ENCODE results near the gene CCDC136.

The CCDC136 gene

DNA sequence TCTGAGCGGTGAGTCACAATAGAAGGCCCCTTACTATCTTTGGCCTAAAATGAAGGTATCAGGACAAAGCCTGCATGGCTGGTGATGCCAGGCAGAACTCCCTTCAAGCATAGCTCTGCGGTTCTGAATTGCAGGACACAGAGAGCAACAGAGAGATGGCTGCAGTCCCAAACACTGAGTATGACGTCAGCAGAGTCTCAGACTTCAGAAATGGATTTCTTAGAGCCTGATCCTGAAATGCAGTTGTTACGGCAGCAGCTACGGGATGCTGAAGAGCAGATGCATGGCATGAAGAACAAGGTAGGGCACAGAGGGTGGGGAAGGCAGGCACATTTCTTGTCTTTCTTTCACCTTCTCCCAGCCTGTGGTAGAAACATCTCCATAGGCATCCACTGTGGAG, 13.5 kb downstream of the CCDC136 start:
- DNase-seq (ENCODE audit: low read depth): no peak

DNA sequence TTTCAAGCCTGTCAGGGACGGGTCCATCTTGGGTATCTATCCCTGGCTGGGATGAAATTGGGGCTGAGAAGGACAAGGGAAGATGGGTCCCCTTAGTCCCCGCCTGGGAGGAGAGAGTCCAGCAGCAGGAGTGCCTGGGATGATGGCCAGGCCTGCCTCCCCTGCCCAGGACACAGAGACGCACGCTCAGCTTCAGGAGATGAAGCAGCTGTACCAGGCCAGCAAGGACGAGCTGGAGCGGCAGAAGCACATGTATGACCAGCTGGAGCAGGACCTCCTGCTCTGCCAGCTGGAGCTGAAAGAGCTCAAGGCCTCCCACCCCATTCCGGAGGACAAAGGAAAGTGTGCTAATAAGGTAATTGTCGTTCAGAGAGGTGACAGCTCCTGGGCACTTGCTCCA, 15.4 kb downstream of the CCDC136 start:
- no peak for DNase-seq (ENCODE audit: low read depth)

DNA sequence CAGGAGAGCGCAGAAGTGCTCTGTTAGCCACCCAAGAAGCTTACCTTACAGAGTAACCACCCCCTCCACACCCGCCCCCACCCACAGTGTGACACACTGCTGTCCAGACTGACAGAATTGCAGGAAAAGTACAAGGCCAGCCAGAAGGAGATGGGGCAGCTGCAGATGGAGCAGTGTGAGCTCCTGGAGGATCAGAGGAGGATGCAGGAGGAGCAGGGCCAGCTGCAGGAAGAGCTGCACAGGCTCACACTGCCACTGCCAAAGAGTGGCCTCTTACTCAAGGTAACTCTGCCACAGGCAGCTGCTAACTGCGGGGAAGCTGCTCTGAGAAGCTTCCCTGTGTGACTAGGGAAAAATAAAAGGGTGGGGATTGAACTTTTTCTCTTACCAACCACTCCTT, 17.6 kb downstream of the CCDC136 start:
- no peak for DNase-seq (ENCODE audit: low read depth)

DNA sequence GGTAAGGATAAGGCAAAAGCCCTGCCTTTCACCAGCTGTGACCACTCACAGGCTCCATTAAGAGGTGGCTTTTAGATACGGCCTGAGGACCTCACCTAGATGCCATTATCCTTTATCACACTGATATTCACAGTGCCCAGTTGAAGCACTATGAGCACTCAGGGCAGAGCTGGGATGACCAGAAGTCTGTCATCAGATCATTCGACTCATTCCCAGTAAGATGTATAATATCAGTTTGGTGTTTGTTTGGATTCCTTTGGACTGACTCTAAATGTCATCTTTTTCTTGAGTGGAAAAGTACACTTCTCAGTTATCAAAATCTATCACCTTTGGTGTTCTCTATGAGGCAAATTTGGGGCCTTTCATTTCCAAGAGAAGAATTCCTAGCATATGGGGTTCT, 18.7 kb downstream of the CCDC136 start:
- no peak for DNase-seq (ENCODE audit: low read depth)

DNA sequence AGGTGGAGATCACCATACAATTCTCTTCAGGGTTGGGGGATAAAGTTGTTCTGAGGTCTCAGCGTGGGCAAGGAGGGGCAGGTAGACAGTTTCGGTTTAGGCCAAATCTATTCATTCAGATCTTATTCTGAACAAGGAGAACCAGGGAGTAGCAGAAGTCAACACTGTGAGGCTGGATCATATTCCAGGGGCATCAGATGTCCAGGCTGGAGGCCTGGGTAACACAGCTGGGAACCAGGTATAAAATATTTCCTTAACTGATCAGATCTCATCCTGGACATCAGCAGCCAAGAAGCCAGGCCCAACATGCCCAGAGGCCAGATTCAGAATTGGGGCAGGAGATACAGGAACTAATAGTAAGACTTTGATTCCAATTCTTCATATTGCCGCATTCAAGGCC, 19.2 kb downstream of the CCDC136 start:
- no peak for DNase-seq (ENCODE audit: low read depth)

DNA sequence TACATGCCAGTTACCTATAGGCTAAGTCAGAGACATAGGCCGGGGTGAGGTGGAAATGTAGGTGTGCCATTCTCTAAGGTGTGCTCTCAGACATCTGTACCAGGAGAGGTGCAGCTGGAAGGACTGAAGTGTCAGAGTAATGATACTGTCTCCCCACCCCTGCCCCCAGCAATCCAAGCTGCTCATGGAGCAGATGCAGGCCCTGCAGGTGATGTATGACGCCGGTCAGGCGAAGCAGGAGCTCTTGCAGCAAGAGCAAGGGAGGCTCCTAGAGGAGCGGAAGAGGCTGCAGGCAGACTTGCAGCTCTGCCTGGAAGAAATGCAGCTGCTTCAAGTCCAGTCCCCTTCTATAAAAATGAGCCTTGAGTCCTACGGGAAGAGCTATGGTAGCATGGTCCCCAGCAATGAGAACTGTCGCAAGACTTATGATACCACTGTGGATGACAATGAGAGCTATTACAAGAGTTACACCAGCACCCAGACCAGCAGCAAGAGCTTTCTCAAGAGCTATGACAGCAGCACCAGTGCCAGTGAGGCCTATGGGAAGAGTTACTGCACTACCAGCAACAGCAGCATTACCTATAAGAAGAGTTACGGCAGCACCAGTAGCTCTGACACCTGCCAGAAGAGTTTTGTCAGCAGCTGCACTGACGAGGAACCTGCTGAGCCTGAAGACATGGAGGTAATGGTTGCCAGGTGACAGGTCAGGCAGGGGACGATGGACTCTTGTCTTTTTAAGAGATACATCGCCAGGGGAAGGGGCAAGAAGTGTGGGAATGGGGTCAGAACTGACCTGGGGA, 20.1 kb downstream of the CCDC136 start:
- no peak for DNase-seq (ENCODE audit: low read depth)

DNA sequence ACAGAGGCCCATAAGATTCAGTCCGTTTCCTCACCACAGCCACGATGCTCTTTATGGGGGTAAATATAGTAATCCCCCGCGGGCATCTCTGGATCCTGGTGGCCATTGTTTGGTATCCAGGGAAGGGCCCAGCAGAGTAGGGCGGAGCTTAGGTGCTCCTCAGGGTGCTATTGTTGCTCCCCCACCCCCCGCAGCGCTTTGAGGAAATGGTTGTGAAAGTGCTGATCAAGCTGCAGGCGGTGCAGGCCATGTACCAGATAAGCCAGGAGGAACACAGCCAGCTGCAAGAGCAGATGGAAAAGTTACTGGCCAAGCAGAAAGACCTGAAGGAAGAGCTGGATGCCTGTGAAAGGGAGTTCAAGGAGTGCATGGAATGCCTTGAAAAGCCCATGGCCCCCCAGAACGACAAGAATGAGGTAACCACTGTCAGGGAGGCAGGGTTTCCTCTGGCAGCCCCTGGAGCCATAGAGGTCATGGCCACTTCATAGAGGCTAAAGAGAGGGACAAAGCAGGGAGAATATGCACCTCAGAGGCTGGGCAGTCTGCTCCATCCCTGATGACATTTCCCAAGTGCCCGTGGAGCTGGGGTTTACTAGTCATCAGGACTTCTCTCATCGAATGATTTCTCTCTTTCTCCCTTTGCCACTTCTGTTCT, 20.9 kb downstream of the CCDC136 start:
- no peak for DNase-seq (ENCODE audit: low read depth)

DNA sequence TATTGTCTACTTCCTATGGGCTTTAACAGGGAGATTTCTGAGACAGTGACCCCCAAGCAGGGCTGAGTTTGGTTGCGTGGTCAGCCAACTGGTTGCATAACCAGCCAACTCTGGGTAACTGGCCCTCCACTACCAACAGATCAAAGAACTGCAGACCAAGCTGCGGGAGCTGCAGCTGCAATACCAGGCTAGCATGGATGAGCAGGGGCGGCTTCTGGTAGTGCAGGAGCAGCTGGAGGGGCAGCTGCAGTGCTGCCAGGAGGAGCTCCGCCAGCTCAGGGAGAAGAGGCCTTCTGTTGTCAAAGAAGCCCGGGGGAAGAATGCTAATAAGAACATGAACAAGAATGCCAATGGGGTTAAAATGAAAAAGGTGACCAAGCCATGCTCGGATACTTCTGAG, 22.7 kb downstream of the CCDC136 start:
- no peak for DNase-seq (ENCODE audit: low read depth)

DNA sequence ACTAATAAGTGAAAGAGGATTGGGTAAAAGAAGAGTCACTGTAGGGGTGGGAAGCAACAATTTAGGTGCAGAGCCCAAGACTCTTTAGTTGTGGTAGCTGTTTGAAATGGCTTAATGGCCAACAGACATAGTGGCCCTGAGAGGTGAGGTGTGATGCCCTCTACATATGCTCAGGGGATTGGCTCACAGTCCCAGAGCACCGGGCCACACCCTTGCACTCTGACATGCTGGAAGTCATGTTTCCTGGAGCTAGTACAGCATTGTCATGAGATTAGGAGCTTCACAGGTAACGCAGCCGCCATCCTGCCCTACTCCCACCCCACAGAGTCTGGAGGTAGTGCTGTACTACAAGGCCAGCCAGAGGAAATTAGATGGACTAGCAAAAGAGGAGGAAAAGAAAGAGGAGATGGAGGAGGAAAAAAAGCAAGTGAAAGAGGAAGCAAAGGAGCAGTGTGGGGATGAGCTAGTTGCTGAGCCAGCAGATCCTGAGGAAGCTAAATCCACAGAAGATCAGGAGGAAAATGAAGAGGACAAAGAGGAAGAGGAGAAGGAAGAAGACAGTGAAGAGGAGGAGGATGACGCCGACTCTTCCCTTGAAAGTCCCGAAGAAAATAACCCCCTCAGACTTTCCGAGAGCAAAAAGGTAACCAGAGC, 23.6 kb downstream of the CCDC136 start:
- DNase-seq (ENCODE audit: low read depth): no peak

DNA sequence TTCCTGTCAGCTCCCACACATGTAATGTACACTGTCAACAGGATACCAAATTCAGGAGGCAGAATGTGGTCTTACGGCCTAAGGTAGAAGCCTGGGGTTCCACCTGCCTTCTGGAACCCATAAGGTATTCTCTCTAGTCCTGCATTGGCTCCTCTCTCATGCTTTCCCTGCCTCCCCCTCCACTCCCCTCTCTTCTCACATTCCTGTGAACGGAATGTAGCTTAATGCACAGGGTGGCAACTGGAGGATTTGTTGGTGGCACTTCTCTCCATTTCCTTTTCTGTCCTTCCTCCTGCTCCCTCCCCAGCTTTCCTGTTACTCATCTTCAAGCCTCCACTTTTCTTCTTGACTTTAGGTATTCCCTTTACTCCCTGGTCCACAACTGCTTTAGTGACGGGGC, 26.9 kb downstream of the CCDC136 start:
- DNase-seq (ENCODE audit: low read depth): no peak

DNA sequence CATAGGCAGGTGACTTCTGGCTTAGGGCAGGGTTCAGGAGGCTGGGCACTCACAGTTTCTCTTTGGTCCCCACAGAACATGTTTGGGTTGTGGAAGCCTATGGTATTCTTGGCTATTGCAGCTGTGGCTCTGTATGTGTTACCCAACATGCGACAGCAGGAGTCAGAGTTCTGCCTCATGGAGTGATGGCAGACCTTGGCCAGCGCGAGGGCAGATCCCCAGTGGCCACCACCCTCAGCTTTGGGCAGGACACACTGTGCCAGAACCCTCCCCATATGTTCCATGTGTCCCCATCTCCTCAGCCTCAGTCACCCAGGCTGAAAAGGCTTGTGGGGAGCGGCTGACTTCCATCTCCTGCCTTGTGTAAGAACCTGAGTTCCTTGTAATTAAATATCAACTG, 30.0 kb downstream of the CCDC136 start:
- DNase-seq (ENCODE audit: low read depth): no peak

DNA sequence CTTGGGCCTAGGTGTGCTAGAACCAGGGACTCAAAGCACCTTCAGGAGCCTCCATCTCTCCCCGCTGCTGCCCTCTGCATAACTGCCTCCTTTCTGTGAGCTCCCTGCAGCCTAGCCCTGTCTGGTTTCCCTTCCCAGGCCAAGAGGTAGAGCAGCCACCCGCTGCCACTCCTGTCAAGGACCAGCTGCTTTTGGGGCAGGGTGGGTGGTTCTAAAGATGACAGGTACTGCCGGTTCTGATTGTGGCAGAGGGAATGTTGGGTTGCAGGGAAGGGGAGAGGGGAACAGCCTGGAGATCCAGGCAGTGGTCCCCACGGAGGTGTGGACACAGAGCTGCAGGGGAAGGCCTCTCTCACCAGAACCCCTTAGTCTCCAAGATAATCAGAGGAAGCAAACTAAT, 34.7 kb downstream of the CCDC136 start:
- no peak for DNase-seq (ENCODE audit: low read depth)

DNA sequence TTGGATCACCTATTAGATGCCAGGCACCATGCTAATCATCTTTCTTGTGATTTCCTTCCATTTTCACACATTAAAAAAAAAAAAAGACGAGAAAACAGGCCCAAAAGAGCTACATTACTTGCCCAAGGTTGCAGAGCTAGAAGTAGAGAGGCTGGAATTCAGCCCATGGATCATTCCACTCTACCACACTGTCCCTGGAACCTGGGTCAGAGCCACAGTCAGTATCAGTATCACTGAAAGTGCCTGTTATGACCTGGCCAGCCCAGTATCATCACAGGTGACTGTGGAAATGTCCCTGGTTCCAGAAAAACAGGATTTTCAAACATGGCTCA, 35.1 kb downstream of the CCDC136 start:
- DNase-seq (ENCODE audit: low read depth): no peak

DNA sequence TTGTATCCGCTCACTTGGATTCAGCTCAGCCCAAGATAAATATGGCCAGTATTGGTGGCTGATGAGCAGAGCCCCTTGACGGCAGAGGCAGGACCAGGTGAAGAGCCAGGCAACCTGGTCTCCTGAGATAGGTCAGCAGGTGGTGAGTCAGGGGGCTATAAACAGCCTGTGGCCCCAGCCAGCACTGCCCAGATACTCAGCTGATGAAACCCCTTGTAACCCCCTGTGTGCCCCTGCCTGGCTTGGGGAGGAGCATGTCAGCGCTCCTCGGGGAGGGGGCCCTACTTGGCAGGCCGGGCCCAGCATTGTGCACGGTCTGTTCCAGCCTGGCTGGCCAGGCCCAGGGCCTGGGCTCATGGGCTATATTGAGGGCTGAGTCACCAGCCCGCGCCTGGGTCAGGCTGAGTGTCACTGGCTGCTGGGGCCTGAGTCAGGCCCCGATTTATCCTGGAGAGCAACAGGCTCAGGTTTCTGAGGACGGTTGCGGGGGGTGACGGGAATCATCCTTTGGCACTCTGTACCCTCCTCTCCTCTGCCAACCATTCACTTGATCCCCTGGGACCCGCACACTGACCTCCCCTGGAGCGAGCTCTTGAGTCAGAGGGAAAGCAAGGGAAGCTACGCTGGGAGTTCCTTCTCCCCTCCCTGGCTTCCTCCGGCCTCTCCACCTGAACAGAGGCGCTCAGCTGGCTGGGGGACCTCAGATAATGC, 35.6 kb downstream of the CCDC136 start:
- no peak for DNase-seq (ENCODE audit: low read depth)

DNA sequence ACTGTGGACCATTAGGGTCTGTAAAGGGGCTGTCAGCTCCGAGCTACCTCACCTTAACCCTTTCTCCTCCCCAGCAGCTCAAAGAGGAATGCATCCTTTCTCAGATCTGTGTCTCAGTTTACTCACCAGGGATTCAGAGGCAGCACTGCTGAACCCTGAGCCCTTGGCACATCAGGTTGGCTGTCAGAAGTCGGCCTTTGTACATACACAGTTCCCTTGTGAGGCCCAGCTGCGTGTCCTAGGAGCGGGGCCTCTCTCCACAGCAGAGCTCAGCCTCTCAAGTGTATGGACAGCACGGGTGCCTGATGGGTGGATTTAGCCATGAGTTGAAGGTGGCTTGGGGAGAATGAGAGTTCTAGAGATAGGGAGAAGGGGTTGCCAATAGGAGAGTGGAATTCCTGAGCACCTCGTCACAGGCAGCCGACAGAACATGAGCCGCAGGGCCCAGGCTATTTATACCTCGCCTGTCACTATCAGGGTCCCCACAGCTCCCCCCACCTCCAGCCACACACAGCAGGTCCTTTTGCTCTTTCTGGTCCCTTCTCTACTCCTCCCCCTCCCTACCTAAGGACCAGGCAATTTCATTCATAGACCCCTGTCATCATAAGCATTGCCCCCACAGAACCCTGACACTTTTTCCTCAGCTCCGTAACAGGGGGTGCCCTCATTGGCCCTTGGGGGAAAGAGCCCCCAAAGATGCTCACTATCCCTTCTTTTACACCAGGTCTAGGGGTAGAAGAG, 36.4 kb downstream of the CCDC136 start:
- DNase-seq (ENCODE audit: low read depth): no peak

DNA sequence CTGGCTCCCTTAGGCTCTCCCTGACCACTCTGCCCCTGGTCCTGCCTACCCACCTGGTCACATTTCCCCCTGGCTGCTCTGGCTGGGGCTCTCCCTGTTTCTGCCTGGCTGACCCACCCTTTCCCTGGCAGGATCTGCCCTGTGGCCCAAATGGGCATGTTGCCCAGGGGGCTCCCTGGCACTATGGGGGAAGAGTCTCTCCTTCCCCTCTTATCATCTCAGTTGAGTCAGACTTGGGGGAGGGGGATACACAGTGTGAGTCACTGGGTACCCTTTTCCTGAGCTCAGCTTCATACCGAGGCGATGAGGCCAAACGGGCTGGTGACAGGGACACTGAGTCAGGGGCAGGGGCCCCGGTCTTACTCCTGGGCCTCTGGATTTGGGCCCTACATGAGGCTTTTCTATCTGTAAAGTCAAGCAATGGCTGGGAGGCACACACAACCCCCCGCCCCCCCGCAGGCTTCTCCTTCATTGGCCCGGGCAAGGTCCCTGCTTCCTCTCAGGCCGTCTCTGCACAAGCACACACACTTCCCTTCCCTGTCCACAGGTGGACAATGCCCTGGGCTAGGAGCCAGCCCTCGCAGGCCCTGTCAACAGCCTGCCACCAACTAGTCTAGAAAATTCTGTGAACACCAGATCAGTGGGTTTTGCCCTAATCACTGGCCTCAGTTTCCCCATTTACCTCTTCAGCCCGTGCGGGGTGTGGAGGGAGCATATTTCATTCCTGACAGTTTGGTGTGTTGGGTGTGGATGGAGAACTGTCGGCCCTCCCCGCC, 37.8 kb downstream of the CCDC136 start:
- DNase-seq (ENCODE audit: low read depth): no peak

DNA sequence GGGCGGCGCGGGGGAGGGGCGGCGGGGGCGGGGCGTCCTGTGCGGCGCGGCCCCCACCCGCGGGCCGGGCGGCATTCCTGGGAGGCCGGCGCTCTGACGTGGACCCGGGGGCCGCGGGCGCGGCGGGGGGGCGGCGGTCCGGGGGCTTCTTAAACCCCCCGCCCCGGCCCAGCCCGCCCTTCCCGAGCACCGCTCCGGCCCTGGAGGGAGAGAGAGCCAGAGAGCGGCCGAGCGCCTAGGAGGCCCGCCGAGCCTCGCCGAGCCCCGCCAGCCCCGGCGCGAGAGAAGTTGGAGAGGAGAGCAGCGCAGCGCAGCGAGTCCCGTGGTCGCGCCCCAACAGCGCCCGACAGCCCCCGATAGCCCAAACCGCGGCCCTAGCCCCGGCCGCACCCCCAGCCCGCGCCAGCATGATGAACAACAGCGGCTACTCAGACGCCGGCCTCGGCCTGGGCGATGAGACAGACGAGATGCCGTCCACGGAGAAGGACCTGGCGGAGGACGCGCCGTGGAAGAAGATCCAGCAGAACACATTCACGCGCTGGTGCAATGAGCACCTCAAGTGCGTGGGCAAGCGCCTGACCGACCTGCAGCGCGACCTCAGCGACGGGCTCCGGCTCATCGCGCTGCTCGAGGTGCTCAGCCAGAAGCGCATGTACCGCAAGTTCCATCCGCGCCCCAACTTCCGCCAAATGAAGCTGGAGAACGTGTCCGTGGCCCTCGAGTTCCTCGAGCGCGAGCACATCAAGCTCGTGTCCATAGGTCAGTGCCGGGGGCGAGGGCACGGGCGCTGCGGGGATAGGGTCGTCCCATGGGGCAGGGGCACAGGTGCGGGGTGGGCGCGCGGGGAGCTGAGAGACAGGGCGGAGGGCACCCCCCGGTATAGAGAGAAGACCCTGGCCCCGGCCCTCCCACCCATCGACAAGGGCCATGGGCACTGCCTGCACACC, 38.7 kb downstream of the CCDC136 start, which contains the start of gene FLNC:
FLNC (plus strand) TSS at position 176 of the 947 bp plus-strand sequence; CDS start at position 408, 232 bp downstream.
- no peak for DNase-seq (ENCODE audit: low read depth)

DNA sequence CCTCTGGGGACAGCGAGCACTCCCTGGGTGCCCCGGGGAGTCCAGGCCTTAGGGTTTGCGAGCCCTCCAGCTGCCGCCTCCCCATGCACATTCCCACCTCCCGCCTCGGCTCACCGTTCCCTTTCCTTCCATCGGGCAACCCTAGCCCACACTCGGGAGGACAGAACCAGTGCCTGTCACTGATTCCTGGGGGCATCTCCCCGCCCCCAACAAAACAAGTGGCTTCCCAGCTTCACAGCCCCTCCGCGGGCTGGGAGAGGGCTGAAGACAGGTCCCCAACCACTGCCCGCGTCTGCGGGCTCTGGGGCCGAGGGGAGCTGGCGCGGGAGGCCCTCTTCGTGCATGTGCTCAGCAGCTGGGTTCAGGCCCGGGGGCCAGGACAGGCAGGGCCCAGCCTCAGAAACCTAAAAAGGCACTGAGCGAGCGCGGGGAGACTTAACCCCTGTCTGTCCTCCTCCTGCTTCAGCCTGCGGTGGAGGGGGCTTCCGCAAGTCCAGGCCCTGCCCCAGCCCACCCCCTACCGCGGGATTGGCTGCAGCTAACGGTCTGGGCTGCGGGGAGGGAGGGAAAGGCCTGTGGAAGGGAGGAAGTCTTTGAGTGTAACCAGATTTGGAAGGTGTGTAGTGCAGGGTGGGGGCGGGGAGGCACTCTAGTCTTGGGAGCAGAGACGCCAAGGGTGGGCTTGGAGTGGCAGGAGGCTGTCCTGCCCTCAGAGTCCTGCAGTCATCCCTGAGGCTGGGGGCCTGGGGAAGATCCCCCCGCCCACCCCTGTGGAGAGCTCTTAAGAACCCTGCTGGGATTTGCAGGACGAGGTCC, 39.6 kb downstream of the CCDC136 start:
- no peak for DNase-seq (ENCODE audit: low read depth)
